T-cell (primary cell): ENCODE measurements around the gene GPHA2. TPM values are rescaled to one million over a fixed set of nuclear protein-coding genes. Genes with fewer than 3 reads are reported as not detected.
A peak's percentile ranks its signal among the peaks of the same experiment; 100 is the strongest.

ENCODE experiments used
- ATAC-seq, 4 experiments: fragments of 200-7000 bp in 3 of 4; fragments of 150-1000 bp in 1 of 4; cut with Tn5 transposase; replicated peaks in 1 of 4; 1 replicate in 3 of 4; 2 replicates in 1 of 4; pipeline ENCODE4 v1.10.0; 2021; ENCODE audit warnings: moderate library complexity in 3 of 4, mild to moderate bottlenecking in 2 of 4, moderate number of reproducible peaks in 1 of 4
- CTCF ChIA-PET, 2 donors: fragments of 300-600 bp; sonication (Branson Sonifier 250); formaldehyde crosslinking; loops; one replicate each; lab custom pipeline; 2022; ENCODE audit warnings: antibody characterized with exemption in 2 of 2; lab: Charles Lee
- POLR2A ChIA-PET, 2 donors: fragments of 300-600 bp; sonication (Branson Sonifier 250); formaldehyde crosslinking; loops; one replicate each; lab custom pipeline; 2022; ENCODE audit warnings: antibody characterized with exemption in 2 of 2; lab: Charles Lee
- DNase-seq, 35 experiments: peaks; one replicate each; pipeline versions ENCODE4 v3.0.0 to v3.0.0-alpha.2; 2013 to 2023
- H3K27ac ChIP-seq: one replicate; pipeline ENCODE4 v1.5.1; 2013; ENCODE audit warnings: low read length
- H3K27me3 ChIP-seq, 2 experiments: replicated peaks in 1 of 2; 1 replicate in 1 of 2; 2 replicates in 1 of 2; pipeline versions ENCODE4 v1.6.1 to v1.7.0; 2013; ENCODE audit warnings: low read length in 1 of 2, mixed read lengths in 1 of 2; ENCODE audit not compliant: control insufficient read depth in 2 of 2, insufficient read depth in 2 of 2; ENCODE audit errors: extremely low read depth in 1 of 2
- H3K36me3 ChIP-seq, 2 donors: 1 replicate in 1 of 2; 2 replicates in 1 of 2; pipeline versions ENCODE4 v1.6.1 to v1.7.0; 2013; ENCODE audit warnings: low read length in 1 of 2; ENCODE audit not compliant: control insufficient read depth in 2 of 2, insufficient read depth in 1 of 2; ENCODE audit errors: extremely low read depth in 1 of 2
- H3K4me1 ChIP-seq, 2 experiments: 1 replicate in 1 of 2; 2 replicates in 1 of 2; pipeline versions ENCODE4 v1.6.1 to v1.7.0; 2013; ENCODE audit warnings: low read length in 2 of 2, mixed read lengths in 1 of 2; ENCODE audit not compliant: insufficient read depth in 2 of 2, control insufficient read depth in 1 of 2; ENCODE audit errors: extremely low read depth in 1 of 2
- H3K4me3 ChIP-seq, 2 donors: 1 replicate in 1 of 2; 2 replicates in 1 of 2; pipeline versions ENCODE4 v1.5.1 to v1.7.0; 2013; ENCODE audit warnings: mild to moderate bottlenecking in 2 of 2, low read length in 1 of 2, moderate library complexity in 1 of 2; ENCODE audit not compliant: control insufficient read depth in 1 of 2; ENCODE audit errors: extremely low read depth in 1 of 2
- H3K9me3 ChIP-seq: 2 replicates; pipeline ENCODE4 v1.7.0; 2013
- H3K27ac Mint-ChIP-seq, 2 donors: one replicate each; pipeline ENCODE4 v1.8.0; 2020 to 2021; ENCODE audit warnings: mild to moderate bottlenecking in 2 of 2, mixed read lengths in 2 of 2
- H3K27me3 Mint-ChIP-seq, 2 donors: one replicate each; pipeline ENCODE4 v1.8.0; 2021 to 2022; ENCODE audit warnings: mixed read lengths in 2 of 2
- H3K36me3 Mint-ChIP-seq: one replicate; pipeline ENCODE4 v1.8.0; 2021; ENCODE audit warnings: mixed read lengths
- H3K4me1 Mint-ChIP-seq, 3 donors: one replicate each; pipeline ENCODE4 v1.8.0; 2020 to 2022; ENCODE audit warnings: mixed read lengths in 3 of 3, mild to moderate bottlenecking in 1 of 3
- H3K4me3 Mint-ChIP-seq, 3 donors: one replicate each; pipeline ENCODE4 v1.8.0; 2020 to 2022; ENCODE audit warnings: mild to moderate bottlenecking in 3 of 3, mixed read lengths in 3 of 3, moderate library complexity in 3 of 3
- H3K9me3 Mint-ChIP-seq, 3 donors: one replicate each; pipeline ENCODE4 v1.8.0; 2020 to 2022; ENCODE audit warnings: mixed read lengths in 3 of 3
- WGBS: methylation state at CpG from one replicate; pipeline ENCODE4 v1.1.5; 2013; ENCODE audit warnings: missing lambda C conversion rate; ENCODE audit not compliant: insufficient coverage; 5-methylcytosine and 5-hydroxymethylcytosine counted together
- total RNA-seq, 35 experiments: library from RNA in 6 of 35; stranded (reverse) in 6 of 35; fragments of 120-200 nt in 1 of 35; gene quantifications; one replicate each; pipeline versions ENCODE4 v1.2.1 to v1.2.4 and lab custom pipeline; 2013 to 2026

The GPHA2 gene
- total RNA-seq, 5 donors from 2014 or later (not counting 1 experiment from before 2014, with no cell fraction given), result 0.90 TPM; not detected in 4

GRCh38 chr11:64932324-64932723 is 3.4 kb downstream of the GPHA2 start:
- Histone ChIP-seq H3K4me3 (no peak overlapping the region), H3K36me3 (peaks cover 24 to 37% of the 10 kb centered on the region in 2 donors), H3K9me3 (no peaks in the 10 kb centered on the region), H3K27me3 (no peaks in the 10 kb centered on the region), H3K4me1 (no peaks in the 10 kb centered on the region), H3K27ac (no peak overlapping the region)
- Mint-ChIP-seq H3K4me3 (no peak overlapping the region), H3K36me3 (peaks cover 37% of the 10 kb centered on the region), H3K4me1 (no peaks in the 10 kb centered on the region), H3K9me3 (no peaks in the 10 kb centered on the region), H3K27me3 (no peaks in the 10 kb centered on the region), H3K27ac (no peak overlapping the region)
- WGBS, result no CpG with 5 or more reads among the region's 5 CpGs
- ChIA-PET CTCF (no interaction called here), POLR2A (interaction anchor here in 1 of 2 donors (0.7 kb wide), 1 partner anchor 79 kb away, joined by 6 read pairs; no protein-coding TSS in a partner anchor)
- DNase-seq, result no peak
- ATAC-seq, result no peak

DNA sequence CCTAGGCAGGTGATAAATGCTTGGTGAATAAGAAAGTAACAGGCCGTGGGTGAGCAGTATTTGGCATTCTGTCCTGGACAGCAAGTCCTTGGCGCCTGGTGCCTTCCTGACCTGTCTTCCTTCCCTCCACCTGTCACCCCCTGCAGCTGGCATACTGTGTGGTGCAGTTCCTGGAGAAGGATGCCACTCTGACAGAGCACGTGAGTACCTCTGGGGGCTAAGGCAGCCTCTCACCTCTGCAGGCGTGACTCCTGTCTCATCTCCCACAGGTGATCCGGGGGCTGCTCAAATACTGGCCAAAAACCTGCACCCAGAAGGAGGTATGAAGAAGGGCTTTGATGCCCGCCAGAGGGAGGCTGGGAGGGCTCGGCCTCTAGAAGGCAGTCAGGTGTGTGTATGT is 4.4 kb downstream of the GPHA2 start:
- H3K9me3 Mint-ChIP-seq, result no peaks in the 10 kb centered on the region
- peaks cover 0 to 1% (median under 1%) of the 10 kb centered on the region in 3 donors for H3K4me1 Mint-ChIP-seq
- H3K4me3 Mint-ChIP-seq, result no peak overlapping the region
- Histone ChIP-seq H3K9me3 (no peaks in the 10 kb centered on the region), H3K4me1 (no peaks in the 10 kb centered on the region), H3K36me3 (peaks cover 30 to 37% of the 10 kb centered on the region in 2 donors), H3K4me3 (no peak overlapping the region), H3K27ac (no peak overlapping the region), H3K27me3 (no peaks in the 10 kb centered on the region)
- WGBS, result no CpG with 5 or more reads among the region's 7 CpGs
- POLR2A ChIA-PET, result no interaction called here
- no peaks in the 10 kb centered on the region for H3K27me3 Mint-ChIP-seq
- DNase-seq, result no peak
- ATAC-seq, result no peak
- peaks cover 42% of the 10 kb centered on the region for H3K36me3 Mint-ChIP-seq
- no peak overlapping the region for H3K27ac Mint-ChIP-seq
- CTCF ChIA-PET, result no interaction called here

GRCh38 chr11:64930340-64930739 is 5.4 kb downstream of the GPHA2 start:
- H3K4me3 ChIP-seq, result no peak overlapping the region
- no peaks in the 10 kb centered on the region for H3K27me3 Mint-ChIP-seq
- DNase-seq (no peak), ATAC-seq (no peak)
- no peak overlapping the region for H3K27ac ChIP-seq
- peaks cover 0 to 4% (median 3%) of the 10 kb centered on the region in 3 donors for H3K4me1 Mint-ChIP-seq
- H3K36me3 Mint-ChIP-seq, result peaks cover 42% of the 10 kb centered on the region
- H3K27me3 ChIP-seq, result no peaks in the 10 kb centered on the region
- no peaks in the 10 kb centered on the region for H3K9me3 ChIP-seq
- 96% methylated on average over 4 of the region's 6 CpGs for WGBS
- no peak overlapping the region for H3K4me3 Mint-ChIP-seq
- POLR2A ChIA-PET, result no interaction called here
- H3K4me1 ChIP-seq, result peaks cover 0 to 9% of the 10 kb centered on the region in 2 experiments
- peaks cover 30 to 37% of the 10 kb centered on the region in 2 donors for H3K36me3 ChIP-seq
- CTCF ChIA-PET, result no interaction called here
- H3K9me3 Mint-ChIP-seq, result no peaks in the 10 kb centered on the region
- no peak overlapping the region for H3K27ac Mint-ChIP-seq

DNA sequence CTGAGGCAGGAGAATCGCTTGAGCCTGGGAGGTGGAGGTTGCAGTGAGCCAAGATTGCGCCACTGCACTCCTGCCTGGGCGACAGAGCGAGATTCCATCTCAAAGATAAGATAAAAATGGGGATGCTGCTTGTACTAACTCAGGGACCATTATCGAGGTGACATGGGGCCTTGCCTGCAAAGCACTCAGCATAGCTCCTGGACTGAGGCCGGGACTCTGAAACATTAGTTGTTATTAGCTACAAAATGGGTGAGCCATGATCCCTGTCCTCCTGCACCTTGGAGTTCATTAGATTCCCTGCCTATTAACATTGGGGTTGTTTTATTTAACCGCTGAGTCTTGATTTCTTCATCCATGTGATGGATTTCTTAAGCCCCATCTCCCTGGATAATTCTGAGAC is 6.1 kb downstream of the GPHA2 start:
- ChIA-PET POLR2A (interaction anchor here (0.6 to 0.7 kb wide), 2 partner anchors 10 to 144 kb away, joined by 4 to 9 read pairs; no protein-coding TSS in a partner anchor), CTCF (no interaction called here)

DNA sequence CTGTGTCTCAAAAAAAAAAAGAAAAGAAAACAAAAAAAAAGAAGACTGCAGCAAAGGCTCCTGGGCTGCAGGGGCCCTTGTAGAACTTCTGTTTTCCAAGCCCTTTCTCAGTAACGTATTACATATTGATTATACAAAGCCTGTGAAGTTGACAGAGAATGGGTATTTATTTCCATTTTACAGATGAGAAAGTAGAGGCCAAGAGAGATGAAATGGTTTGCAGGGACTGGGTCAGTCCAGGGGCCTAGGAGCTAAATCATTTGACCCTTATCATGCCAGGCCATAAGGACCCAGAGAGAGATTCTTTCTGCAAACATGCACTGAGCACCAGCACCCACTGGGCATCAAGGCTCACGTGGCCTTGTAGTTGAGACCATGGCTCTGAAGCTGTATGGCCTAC is 6.7 kb downstream of the GPHA2 start:
- no peak overlapping the region for H3K27ac Mint-ChIP-seq
- Histone ChIP-seq H3K4me3 (no peak overlapping the region), H3K27ac (no peak overlapping the region), H3K36me3 (peaks cover 30 to 37% of the 10 kb centered on the region in 2 donors), H3K4me1 (peaks cover 0 to 20% of the 10 kb centered on the region in 2 experiments), H3K27me3 (no peaks in the 10 kb centered on the region), H3K9me3 (no peaks in the 10 kb centered on the region)
- peaks cover 42% of the 10 kb centered on the region for H3K36me3 Mint-ChIP-seq
- no peak for ATAC-seq
- no peaks in the 10 kb centered on the region for H3K9me3 Mint-ChIP-seq
- POLR2A ChIA-PET, result no interaction called here
- H3K4me1 Mint-ChIP-seq, result peaks cover 11 to 14% (median 13%) of the 10 kb centered on the region in 3 donors
- no peaks in the 10 kb centered on the region for H3K27me3 Mint-ChIP-seq
- no peak for DNase-seq
- H3K4me3 Mint-ChIP-seq, result no peak overlapping the region
- CTCF ChIA-PET, result no interaction called here
- WGBS, result 92% methylated on average over 1 of the region's 2 CpGs

More for the DNA sequence above, 6.1 kb downstream of the GPHA2 start:
- Mint-ChIP-seq H3K4me1 (peaks cover 5 to 8% (median 8%) of the 10 kb centered on the region in 3 donors), H3K27ac (no peak overlapping the region), H3K4me3 (no peak overlapping the region), H3K36me3 (peaks cover 42% of the 10 kb centered on the region), H3K27me3 (no peaks in the 10 kb centered on the region), H3K9me3 (no peaks in the 10 kb centered on the region)
- Histone ChIP-seq H3K4me1 (peaks cover 0 to 15% of the 10 kb centered on the region in 2 experiments), H3K4me3 (no peak overlapping the region), H3K27ac (no peak overlapping the region), H3K27me3 (no peaks in the 10 kb centered on the region), H3K36me3 (peaks cover 30 to 37% of the 10 kb centered on the region in 2 donors), H3K9me3 (no peaks in the 10 kb centered on the region)
- DNase-seq, result no peak
- WGBS, result 94% methylated on average over 5 of the region's 7 CpGs
- ATAC-seq, result no peak

DNA sequence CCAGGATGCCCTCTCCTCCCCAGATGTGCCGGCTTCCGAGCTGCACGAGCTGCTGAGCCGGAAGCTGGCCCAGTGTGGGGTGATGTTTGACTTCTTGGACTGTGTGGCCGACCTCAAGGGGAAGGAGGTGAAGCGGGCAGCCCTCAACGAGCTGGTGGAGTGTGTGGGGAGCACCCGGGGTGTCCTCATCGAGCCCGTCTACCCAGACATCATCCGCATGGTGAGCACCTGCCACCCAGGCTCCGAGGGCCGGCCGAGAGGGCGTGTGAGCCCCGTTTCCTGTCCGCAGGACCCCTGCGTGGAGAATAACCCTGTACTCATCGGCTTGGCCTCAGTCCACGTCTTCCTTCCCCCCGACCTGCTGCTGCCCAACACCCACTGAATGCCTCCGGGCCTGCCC is 9.0 kb downstream of the GPHA2 start:
- 86% methylated on average over 18 of the region's 22 CpGs for WGBS
- POLR2A ChIA-PET, result no interaction called here
- Mint-ChIP-seq H3K27me3 (no peaks in the 10 kb centered on the region), H3K4me1 (peaks cover 14 to 23% (median 18%) of the 10 kb centered on the region in 3 donors), H3K27ac (no peak overlapping the region), H3K9me3 (no peaks in the 10 kb centered on the region), H3K36me3 (peaks cover 27% of the 10 kb centered on the region), H3K4me3 (peak overlapping the region in 2 of 3 donors; percentile 45 to 59)
- CTCF ChIA-PET, result no interaction called here
- Histone ChIP-seq H3K27ac (no peak overlapping the region), H3K36me3 (peaks cover 17 to 22% of the 10 kb centered on the region in 2 donors), H3K4me1 (peaks cover 0 to 28% of the 10 kb centered on the region in 2 experiments), H3K9me3 (no peaks in the 10 kb centered on the region), H3K27me3 (no peaks in the 10 kb centered on the region), H3K4me3 (no peak overlapping the region)
- DNase-seq (no peak), ATAC-seq (no peak)
